Brain microvascular endothelial cell (primary cell): ENCODE data around the gene KIF17.

Experiments used
- DNase-seq: peaks from one replicate; pipeline ENCODE4 v3.0.0-alpha.2; 2020
- H3K27ac ChIP-seq: fragments of 250-450 bp; sonication (Bioruptor Pico); 2 replicates; pipeline ENCODE4 v1.5.1; 2020; ENCODE audit warnings: mild to moderate bottlenecking, moderate library complexity
- H3K27me3 ChIP-seq: fragments of 250-450 bp; sonication (Bioruptor Pico); replicated peaks from 2 replicates; pipeline ENCODE4 v1.5.1; 2020; ENCODE audit warnings: mild to moderate bottlenecking
- H3K36me3 ChIP-seq: fragments of 250-450 bp; sonication (Bioruptor Pico); replicated peaks from 2 replicates; pipeline ENCODE4 v1.5.1; 2020; ENCODE audit warnings: mild to moderate bottlenecking
- H3K4me3 ChIP-seq: 2 replicates; pipeline ENCODE4 v1.5.1; 2011; ENCODE audit warnings: low read depth, mild to moderate bottlenecking, control low read depth, low read length, moderate library complexity
- in situ Hi-C: cut with HindIII; loops from 2 replicates; pipeline ENCODE4 v1.10.0; 2017; ENCODE audit warnings: low sequenced_read_pairs, low pct_ligation_motif_present
- TF ChIP-seq, protein P1 (sequence below): IDR thresholded peaks from 2 replicates; pipeline ENCODE4 v1.5.1; 2011; ENCODE audit warnings: low read depth, mild to moderate bottlenecking, moderate library complexity, low read length, control low read depth, inconsistent platforms; ENCODE audit errors: missing control alignments

The KIF17 gene

DNA sequence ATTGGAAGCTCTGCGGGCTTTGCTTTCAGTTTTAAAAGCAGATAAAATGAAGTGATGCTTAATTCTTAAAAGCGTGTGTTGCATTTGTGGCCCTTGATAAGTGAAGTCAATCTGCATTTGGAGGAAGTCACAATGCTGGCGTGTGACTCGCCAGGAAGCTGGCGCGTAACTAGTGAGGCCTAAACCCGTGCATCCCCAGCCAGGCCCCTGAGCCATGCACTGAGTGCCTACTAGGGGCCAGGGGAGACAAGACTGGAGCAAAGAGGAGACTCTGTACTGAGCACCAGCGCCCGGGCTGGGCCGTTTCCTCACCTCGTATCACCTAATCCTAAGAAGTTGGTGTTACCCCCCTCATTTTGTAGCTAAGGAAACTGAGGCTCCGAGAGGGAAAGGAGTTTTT is 52.1 kb downstream of the KIF17 start:
- no peak for DNase-seq

DNA sequence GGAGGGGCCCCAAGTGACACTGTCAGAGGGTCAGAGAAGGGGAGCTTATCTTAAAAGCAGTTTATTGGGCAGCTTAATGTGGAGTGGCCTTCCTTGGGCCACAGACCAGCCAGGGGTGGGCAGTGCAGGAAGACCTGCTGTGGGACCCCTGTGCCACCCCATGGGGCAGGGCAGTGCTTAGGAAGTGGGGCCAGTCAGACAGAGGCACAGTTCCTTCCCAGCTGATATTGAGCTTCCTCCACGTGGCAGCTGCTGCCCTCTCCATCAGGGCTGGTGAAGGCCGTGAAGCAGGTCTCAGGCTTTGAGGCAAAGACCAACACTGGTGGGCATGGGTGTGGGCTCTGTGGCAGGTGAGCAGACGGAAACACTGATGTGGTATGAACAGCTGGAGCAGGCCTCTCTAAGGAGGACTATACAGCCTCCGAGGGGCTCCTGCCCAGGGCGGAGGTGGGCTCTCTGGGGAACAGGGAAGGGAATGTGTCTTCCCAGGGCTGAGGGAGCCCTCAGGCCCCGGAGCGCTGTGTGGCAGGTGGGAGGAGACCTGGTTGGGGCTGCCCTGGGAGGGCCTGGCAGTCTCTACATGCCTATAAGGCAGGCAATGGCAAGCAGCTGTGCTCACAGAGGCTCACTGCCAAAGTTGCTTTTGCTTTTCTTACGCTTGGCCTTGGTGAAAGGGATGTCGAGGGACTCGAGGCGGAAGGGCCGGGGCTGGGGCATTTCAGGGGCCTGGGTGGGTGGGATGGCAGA is 53.7 kb downstream of the KIF17 start:
- no peak overlapping the region for H3K27ac ChIP-seq
- in situ Hi-C loops = no loop called here

More for the DNA sequence above, 52.1 kb downstream of the KIF17 start:
- Histone ChIP-seq H3K4me3 (no peak overlapping the region), H3K27me3 (no peaks in the 10 kb centered on the region), H3K36me3 (no peaks in the 10 kb centered on the region), H3K27ac (no peak overlapping the region)
- TF ChIP-seq, protein P1, sequence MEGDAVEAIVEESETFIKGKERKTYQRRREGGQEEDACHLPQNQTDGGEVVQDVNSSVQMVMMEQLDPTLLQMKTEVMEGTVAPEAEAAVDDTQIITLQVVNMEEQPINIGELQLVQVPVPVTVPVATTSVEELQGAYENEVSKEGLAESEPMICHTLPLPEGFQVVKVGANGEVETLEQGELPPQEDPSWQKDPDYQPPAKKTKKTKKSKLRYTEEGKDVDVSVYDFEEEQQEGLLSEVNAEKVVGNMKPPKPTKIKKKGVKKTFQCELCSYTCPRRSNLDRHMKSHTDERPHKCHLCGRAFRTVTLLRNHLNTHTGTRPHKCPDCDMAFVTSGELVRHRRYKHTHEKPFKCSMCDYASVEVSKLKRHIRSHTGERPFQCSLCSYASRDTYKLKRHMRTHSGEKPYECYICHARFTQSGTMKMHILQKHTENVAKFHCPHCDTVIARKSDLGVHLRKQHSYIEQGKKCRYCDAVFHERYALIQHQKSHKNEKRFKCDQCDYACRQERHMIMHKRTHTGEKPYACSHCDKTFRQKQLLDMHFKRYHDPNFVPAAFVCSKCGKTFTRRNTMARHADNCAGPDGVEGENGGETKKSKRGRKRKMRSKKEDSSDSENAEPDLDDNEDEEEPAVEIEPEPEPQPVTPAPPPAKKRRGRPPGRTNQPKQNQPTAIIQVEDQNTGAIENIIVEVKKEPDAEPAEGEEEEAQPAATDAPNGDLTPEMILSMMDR = no peak
- in situ Hi-C loops = no loop called here

DNA sequence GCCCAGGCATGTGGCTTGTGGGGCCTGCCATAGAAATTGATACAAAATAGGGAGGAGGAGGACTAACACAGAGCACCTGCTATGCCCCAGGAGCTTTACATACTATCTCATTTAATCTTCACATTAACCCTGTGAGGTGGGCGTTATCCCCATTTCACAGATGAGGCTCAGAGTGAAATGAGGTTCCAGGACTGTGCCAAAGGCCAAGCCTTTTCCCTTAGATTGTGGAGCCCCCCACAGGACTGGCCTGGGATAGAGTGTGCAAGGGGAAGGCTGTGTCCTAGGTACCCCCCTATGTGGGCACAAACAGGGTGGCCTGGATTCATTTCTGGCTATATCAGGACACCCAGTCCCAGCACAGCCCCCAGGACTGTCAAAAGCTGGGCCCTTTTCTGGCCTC is 54.4 kb downstream of the KIF17 start:
- Histone ChIP-seq H3K36me3 (no peaks in the 10 kb centered on the region), H3K27ac (no peak overlapping the region), H3K27me3 (no peaks in the 10 kb centered on the region), H3K4me3 (no peak overlapping the region)
- no peak for DNase-seq
- TF ChIP-seq, protein P1 = no peak
- in situ Hi-C loops = no loop called here

More for the DNA sequence above, 53.7 kb downstream of the KIF17 start:
- no peaks in the 10 kb centered on the region for H3K36me3 ChIP-seq
- H3K27me3 ChIP-seq = no peaks in the 10 kb centered on the region
- TF ChIP-seq, protein P1 = no peak
- no peak for DNase-seq
- no peak overlapping the region for H3K4me3 ChIP-seq

DNA sequence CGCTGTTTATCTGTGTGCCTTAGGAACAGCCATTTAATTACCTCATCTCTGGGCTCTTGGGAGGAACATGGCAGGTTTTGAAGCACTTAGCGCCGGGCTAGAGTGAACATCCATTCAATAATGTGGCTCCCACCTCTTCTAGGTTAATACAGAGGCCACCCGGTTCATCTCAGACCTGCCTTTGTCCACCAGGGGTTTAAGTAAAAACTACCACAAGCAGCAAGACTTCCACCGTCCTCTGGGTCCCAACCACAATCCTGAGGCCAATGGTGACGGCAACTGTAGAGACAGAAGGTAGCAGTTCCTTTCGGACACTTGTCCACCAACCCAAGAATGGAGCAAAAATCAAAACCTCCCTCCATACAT is 55.7 kb downstream of the KIF17 start:
- in situ Hi-C loops = no loop called here
- no peak overlapping the region for H3K27ac ChIP-seq
- DNase-seq = no peak
- peaks cover 4% of the 10 kb centered on the region for H3K36me3 ChIP-seq
- peak overlapping the region; percentile 92 for H3K4me3 ChIP-seq
- TF ChIP-seq, protein P1 = no peak
- no peaks in the 10 kb centered on the region for H3K27me3 ChIP-seq

DNA sequence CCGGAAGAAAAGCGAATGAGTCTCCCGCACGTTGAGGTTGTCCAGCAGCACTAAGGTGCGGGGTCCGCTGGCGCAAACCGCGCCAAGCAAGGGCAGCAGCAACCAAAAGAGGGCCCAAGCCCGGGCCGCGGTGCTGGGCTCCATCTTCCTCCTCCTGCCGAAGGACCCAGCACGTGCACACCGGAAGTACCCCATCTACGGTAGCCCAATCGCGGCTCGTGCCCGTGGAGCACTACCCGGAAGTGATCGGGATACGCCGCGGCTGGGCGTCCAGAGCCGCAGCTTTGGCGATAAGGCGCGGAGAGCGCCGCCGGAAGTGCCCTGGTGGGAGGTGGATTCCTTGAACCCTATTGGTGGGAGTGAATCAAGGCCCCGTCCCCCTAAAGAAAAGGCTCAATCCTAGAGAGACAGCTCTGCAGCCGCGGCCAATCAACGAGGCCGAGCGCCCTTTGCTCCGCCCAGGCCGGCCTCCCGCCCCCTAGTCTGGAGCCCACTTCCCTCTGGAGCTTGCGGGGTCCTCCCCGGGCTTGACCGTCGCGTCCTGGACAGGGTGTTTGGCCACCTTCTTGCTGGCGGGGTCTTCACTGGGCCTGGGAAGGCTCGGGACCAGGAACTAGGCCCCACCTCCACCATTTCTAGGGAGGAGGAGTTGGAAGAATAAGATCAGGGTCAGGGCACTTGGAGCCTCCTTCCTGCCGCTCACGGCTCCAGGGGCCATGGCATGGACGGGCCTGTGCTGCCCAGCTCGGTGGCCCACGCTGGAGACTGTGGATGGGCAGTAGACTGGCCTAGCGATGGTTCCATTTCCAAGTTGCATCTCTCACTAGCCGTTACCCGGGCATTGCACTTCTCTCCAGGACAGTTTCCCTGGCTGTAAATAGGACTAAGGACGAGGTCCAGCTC is 56.3 kb downstream of the KIF17 start, which contains the start of gene DDOST:
Gene DDOST (minus strand): TSS at position 163 of the 903 bp plus-strand sequence. CDS start 19 bp downstream, at position 144.
- TF ChIP-seq, protein P1 = peak; percentile 60
- DNase-seq = peak; percentile 97
- in situ Hi-C loops = no loop called here
- Histone ChIP-seq H3K27me3 (no peaks in the 10 kb centered on the region), H3K4me3 (peak within 1 kb of the TSS; percentile 92), H3K27ac (peak within 1 kb of the TSS; percentile 39), H3K36me3 (peaks cover 7% of the 10 kb centered on the region)
